GM21723 (cell line): ENCODE data around the gene ORC5.

Source experiments
- ATAC-seq: cut with Tn5 transposase; IDR thresholded peaks from one replicate; pipeline ENCODE4 v1.9.1; 2021; ENCODE audit warnings: mild to moderate bottlenecking, moderate library complexity; ENCODE audit not compliant: unreplicated experiment

Gene ORC5

DNA sequence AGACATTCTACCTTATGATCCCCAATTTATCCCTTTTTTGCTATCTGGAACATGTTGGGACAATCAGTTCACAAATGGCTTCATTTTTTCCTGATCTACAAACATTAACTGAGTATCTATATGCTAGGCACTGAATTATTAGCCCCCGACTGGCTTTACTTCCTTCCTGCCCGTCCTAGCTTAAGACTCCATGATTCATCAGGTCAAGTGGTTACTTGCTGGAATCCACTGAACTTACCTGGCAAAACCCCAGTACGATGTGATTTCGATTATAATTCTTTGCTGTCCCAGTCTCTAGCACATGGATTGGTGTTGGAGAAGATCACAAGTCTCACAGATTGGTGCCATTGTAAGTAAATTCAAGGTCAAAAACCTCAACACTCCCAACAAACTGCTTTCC lies 77.1 kb downstream of the ORC5 start:
- ATAC-seq, result no peak

DNA sequence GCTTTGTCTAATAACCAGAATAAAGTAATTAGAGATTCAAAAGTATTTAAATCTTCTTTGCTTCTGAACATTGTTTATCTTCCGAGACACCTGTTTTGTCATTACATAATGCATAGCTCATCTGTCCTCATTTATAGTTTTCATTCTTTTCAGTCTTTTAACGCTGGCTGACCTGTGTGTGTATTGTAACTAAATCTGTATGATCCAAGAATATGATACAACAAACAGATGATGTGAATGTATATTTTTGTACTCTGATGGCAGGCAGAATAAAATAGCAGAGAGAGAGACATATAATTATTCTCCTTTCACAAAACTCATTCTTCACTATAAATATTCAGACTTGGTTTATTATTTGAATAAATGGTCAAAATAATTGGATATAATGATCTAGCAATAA lies 80.6 kb downstream of the ORC5 start:
- ATAC-seq, result no peak

DNA sequence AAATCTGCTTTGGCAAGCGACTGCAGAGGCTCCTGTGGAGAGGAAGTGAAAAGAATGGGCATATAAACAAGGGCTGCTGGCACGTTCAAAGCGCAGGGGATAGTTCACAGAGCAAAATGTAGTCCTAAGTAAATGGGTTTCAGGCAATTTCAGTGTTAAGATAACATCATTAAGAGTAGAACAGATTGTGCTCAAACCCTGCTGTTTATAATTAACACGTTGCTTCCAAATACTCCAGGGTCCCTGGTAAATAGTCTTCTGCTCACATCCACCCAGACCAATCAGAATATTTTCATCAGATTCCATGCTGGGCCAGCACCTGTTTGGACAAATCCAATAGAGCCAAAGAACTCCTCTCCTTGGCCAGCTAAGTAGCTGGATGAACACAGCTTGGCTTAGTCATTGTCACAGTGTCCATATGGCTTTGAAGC lies 81.4 kb downstream of the ORC5 start:
- ATAC-seq, result no peak

DNA sequence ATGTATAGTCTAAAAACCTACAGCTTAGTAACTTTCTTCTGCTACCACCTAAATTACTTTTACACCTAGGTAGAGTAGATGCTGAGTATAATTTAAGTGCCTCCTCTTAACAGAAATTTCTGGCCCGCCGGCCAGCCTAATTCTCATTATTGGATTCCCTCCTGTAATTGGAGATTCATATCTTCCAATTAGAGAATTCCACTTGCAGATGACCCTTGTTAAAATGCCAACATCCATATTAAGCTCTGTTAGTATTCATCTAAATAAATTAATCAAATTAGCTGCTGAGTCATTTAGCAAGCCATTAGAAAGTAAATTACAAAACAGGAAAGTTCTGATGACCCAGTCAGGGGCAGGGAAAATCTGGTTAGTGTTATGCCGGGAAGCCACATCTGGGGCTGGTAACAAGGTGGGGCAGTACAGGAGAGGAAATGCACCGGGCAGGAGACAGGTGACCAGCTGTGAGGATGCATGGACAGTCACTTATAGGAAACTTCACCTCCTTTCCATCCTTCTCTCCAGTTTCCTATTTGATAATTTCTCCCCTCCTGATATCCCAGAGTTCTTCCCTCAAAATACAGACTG lies 82.8 kb downstream of the ORC5 start:
- ATAC-seq, result no peak

DNA sequence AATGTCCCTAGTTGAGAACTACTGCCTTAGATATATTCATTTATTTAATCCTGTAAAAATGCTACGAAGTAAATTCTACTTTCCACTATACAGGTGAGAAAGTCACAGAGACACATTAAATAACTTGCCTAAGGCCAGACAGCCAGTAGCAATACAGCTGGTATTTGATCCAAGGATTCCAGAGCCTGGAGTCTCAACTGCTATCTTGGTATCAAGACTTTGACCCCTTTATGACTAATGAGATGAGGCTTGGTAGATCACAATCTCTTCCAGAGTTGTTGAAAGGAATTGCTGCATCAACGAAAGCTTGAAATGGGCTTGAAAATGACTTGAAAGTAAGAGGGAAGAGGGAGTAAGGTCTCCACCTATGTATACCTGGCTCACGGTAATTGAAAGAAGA lies 83.3 kb downstream of the ORC5 start:
- no peak for ATAC-seq

DNA sequence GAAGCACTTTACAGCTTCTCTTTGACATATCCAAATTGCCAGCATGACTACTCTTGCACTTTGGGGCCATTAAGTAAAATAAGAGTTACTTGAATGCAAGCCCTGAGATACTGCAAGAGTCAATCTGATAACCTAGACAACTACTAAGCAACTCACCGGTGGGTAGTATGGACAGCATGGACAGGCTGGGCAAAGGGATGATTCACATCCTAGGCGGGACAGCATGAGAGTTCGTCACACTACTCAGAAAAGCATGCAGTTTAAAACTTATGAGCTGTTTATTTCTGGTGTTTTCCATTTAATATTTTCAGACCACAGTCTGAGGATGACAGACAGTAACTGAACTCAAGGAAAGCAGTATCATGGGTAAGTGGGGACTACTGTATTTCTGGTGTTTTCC lies 84.0 kb downstream of the ORC5 start:
- ATAC-seq, result no peak

DNA sequence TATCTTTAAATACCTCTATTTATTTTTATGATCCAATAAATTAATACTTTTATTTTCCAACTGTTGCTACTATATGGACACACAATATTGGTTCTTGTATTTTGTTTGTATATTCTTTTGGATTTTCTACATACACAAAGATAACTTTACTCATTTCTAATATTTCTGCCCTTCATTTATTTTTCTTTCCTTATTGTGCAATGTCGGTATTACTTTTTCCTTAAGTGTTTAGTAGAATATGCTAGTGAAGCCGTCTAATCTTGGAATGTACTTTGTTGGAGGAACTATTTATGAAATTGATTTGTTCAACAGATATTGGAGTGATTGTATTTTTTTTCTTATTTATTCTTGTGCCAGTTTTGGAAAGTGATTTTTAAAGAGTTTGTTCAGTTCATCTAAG lies 94.0 kb downstream of the ORC5 start:
- no peak for ATAC-seq

DNA sequence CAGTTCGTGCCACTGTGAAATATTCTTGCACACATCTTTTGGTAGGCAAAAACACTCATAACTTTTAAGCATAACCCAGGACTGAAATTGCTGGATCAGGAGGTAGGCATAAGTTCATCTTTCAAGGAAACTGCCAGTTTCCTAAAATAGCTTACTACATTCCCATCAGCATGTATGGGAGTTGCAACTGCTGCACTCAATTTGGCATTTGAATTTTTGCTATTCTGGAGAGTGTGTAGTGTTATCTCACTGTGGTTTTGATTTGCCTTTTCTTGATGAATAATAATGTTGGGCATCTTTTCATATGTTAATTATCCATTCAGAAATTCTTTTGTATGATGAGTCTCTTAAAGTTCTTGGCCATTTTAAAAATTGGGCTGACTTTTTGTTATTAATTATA lies 95.2 kb downstream of the ORC5 start:
- no peak for ATAC-seq

DNA sequence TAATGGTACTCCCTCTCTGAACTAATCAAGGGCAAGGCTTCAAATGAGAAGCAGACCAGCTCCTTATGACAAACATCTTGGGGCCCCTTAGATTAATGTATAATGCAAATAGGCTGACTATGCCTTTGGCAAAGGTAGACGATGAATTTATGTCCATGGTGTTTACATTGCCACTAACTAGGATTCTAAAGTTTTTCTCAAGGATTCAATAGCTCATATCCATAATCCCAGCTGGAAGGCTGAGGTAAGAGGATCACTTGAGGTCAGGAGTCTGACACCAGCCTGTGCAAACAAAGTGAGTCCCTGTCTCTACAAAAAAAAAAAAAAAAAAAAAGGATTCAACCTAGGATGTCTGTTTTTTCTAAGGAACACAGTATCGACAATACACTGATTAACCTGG lies 96.5 kb downstream of the ORC5 start:
- no peak for ATAC-seq

DNA sequence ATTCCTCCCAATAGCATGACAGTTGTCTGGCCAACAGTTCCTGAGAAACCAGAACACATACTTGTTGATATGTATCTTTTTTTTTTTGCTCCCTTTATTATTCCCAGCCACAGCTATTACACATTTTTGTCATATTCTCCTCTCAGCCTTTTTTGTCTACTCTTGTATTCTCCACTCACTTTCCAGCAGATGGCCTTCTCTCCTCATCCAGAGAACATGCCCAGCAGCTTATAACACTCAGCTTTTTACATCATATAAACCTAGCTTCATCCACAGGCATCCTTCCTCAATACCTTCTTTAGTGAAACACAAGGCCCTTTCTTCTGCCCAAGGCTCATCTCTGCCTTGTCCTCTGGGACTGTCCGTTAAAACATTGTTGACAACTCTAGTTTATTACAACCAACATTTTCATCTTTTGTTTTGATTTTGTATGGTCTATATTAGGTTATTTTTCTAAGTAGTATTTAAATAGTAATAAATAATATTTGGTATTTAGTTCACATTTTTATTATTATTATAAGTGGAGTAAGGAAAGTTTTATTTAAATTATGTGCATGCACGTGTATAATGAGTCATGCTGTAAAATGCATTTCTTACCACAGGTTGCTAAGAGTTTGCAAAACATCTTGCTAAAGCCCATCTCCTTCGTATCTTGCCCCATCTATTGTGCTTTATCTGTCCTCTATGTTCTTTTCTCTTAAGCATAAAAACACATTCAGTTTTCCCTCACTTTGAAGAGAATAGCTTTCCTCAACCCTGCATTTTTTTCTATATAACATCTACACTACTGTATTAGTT lies 101.5 kb downstream of the ORC5 start:
- ATAC-seq, result no peak

DNA sequence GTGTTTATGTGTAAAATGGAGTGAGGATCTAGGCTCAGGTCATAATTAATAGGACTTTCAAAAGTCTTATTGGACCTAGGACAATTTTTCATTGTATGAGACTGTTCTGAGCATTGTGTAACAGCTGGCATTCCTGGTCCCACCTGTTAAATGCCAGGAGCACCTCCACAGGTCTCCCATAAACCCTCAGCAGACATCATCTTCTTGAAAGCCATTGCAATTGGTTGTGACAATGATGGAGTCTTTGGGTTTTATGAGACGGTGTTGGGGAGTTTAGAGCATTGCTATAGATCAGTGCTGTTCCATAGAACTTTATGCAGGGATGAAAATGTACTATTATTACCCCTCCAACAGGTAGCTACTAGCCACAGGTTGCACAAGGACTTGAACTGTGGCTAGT lies 108.9 kb downstream of the ORC5 start:
- ATAC-seq, result no peak

DNA sequence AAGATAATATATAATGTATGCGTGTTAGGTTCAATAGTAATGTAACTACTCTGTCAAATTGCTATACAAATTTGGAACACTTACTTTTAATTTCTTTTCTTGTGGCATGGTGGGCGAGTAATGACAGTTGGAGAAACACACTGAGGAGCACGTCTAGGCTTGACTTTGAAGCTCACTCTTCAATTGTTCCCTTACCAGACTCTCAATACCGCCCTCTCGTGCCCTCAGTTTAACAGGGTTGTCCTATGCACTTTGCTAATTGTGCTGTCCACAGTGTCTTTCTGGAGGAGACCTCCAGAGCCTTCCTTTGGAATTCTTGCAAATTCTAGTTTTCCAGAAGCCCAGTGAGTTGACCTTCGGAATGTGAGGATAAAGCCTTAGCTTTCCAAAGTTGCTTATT lies 111.1 kb downstream of the ORC5 start:
- no peak for ATAC-seq

DNA sequence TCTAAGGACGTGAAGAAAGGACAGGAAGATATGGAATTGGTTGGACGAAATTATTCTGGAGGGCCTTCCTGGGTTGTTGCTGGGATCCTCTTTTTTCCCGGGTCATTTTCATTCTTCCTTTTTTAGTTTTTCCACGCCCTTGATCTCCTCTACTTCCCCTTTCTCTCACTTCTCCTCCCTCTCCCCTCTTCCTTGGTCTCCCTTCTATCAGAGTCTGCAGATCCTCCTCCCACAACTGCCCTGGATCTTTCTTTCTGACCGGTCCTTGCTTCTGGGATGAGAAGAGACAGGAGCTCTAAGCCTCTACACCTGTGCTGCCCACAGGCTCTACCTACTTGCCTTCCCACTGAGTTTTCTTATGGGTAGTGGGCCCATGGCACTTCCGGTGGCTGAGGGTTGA lies 114.7 kb downstream of the ORC5 start:
- no peak for ATAC-seq

DNA sequence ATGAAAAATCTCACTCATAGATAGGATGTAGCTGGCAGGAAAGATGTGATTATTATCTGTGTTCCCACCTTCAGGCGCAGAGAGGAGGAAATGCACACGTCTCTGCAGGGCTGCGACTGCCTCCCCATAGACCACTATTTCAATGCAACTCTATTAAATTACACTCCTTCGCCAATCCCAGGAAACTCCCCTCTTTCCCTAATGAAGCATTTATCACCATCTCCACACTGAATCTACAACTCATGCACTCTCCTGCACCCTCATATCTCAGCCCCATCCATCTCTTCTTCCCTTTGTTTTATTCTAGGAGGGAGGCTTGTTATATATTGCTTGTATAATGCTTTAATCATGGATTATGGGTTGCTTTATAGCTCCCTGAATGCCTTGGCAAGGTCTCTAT lies 116.6 kb downstream of the ORC5 start:
- no peak for ATAC-seq

DNA sequence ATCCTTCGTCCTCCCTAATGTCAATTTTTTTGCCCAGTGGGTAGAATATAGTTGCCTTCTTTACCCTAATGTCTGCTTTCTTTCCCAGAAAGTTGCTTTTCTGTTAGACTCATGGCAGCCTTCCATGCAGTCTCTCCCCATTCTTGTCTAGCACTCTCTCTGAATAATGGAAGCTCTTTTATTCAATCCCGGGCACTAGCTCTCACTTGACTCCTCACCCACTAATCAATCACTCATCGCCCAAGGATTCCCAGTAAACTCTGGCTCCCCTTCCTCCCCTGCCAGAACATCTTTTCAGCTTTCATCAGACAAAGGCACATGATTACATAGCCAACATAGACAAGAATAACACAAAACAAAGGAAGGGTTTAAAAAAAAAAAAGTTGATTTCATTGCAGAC lies 118.2 kb downstream of the ORC5 start:
- ATAC-seq, result no peak

DNA sequence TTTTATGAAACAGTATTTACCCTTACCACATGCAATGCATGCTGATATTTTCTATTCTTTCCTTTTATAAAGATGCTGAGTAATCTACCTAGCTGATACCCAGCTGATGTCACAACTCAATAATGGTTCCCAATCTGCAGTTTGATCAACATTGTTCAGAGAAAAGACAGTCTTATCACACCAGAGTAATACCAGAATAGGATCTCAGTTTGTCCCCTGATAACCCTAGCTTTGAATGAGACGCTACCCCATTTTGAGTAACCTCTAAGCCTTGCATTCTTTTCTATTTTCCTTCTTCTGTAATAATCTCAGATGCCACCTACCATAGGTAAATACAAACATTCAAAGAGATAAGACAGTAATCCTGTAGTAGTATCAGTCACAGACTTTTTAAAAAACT lies 118.8 kb downstream of the ORC5 start:
- no peak for ATAC-seq
